Breast epithelium (tissue), 4 donors: ENCODE measurements around the gene CLSTN2. TPM values are rescaled to one million over a fixed set of nuclear protein-coding genes. Genes with fewer than 3 reads are reported as not detected.

Source experiments
- DNase-seq, 2 donors: peaks; one replicate each; pipeline ENCODE4 v3.0.0-alpha.2; 2019; ENCODE audit warnings: low spot score in 2 of 2
- H3K27ac ChIP-seq, 2 donors: fragments of 200-600 bp; sonication (generic) in 1 of 2; one replicate each; pipeline ENCODE4 v1.5.1; 2016 to 2019; ENCODE audit warnings: mild to moderate bottlenecking in 1 of 2
- H3K27me3 ChIP-seq, 2 donors: fragments of 200-600 bp; sonication (generic) in 1 of 2; one replicate each; pipeline versions ENCODE4 v1.5.1 to v1.6.0; 2017 to 2019; ENCODE audit warnings: control low read depth in 1 of 2, mild to moderate bottlenecking in 1 of 2
- H3K36me3 ChIP-seq: fragments of 200-600 bp; one replicate; pipeline ENCODE4 v1.5.1; 2019
- H3K4me1 ChIP-seq, 2 donors: fragments of 200-600 bp; sonication (generic); one replicate each; pipeline ENCODE4 v1.5.1; 2016 to 2019; ENCODE audit warnings: control low read depth in 1 of 2
- H3K4me3 ChIP-seq, 3 donors: fragments of 200-600 bp; sonication (generic); 1 replicate in 2 of 3; 2 replicates in 1 of 3; pipeline ENCODE4 v1.5.1; 2016 to 2019; ENCODE audit warnings: mild to moderate bottlenecking in 3 of 3, moderate library complexity in 2 of 3
- H3K9me3 ChIP-seq, 2 donors: fragments of 200-600 bp; sonication (generic) in 1 of 2; one replicate each; pipeline ENCODE4 v1.5.1; 2016 to 2019; ENCODE audit warnings: control low read depth in 1 of 2
- CTCF ChIP-seq, 3 donors: fragments of 450-650 bp; IDR thresholded peaks; one replicate each; pipeline ENCODE4 v1.5.1; 2016 to 2017; ENCODE audit warnings: antibody characterized with exemption in 3 of 3, mild to moderate bottlenecking in 3 of 3, moderate library complexity in 3 of 3
- POLR2A ChIP-seq: fragments of 450-650 bp; IDR thresholded peaks from one replicate; pipeline ENCODE4 v1.6.1; 2016; ENCODE audit warnings: antibody characterized with exemption, mild to moderate bottlenecking, moderate library complexity
- POLR2AphosphoS5 ChIP-seq, 3 donors: sonication (generic); formaldehyde crosslinking; IDR thresholded peaks; one replicate each; pipeline ENCODE4 v1.6.1; 2017; ENCODE audit warnings: antibody characterized with exemption in 3 of 3
- intact Hi-C: fragments of 100-400 bp; cut with DNase I; formaldehyde crosslinking; loops from one replicate; pipeline ENCODE4 v1.15.1; 2023; ENCODE audit warnings: low total_unique reads
- total RNA-seq, 3 donors: library from RNA; depleted of rRNA; stranded (reverse); fragments of >200 nt; gene quantifications; one replicate each; pipeline ENCODE4 v1.1.0, GENCODE V29; 2016

CLSTN2 gene
- total RNA-seq, 3 donors from 2014 or later = 15.5 to 75.5 (median 33.1) TPM

GRCh38 chr3:140166861-140167599 is 232.0 kb downstream of the CLSTN2 start:
- no peaks in the 10 kb centered on the region for H3K4me1 ChIP-seq
- H3K27me3 ChIP-seq = no peaks in the 10 kb centered on the region
- DNase-seq = no peak
- H3K36me3 ChIP-seq = no peaks in the 10 kb centered on the region
- H3K27ac ChIP-seq = peak overlapping the region in 1 of 2 donors; percentile 8
- H3K9me3 ChIP-seq = no peaks in the 10 kb centered on the region
- H3K4me3 ChIP-seq = no peak overlapping the region
- intact Hi-C loops = no loop called here
- TF ChIP-seq POLR2A (no peak), CTCF (IDR thresholded peaks at IDR 0.05) (no peak), POLR2AphosphoS5 (IDR thresholded peaks at IDR 0.05) (no peak)

DNA sequence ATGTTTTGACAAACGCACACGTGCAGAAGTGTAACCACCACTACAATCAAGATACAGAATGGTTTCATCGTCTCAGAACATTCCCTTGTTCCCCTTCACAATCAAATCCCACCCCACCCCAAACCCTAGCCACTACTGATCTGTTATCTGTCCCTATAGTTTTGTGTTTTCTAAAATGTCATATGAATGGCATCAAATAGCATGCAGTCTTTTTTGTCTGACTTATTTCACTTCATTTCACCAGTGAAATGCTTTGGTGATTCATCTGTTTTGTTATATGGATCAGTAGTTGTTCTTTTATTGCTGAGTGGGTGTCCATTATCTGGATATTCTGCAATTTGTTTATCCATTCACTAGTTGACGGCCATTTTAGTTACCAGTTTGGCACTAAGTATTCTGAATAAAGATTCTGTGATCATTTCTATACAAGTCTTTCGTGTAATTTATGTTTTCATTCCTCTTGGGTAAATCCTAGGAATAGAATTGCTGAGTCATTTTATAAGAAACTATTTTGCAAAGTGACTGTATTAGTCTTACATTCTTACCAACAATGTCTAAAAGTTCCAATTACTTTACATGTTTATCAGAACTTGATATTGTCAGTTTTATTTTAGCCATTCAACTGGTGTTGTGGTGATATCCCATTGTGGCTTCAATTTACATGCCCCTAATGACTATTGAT is 232.8 kb downstream of the CLSTN2 start:
- H3K4me1 ChIP-seq = no peaks in the 10 kb centered on the region
- H3K9me3 ChIP-seq = no peaks in the 10 kb centered on the region
- no peak for TF ChIP-seq POLR2A
- no peak for TF ChIP-seq CTCF (IDR thresholded peaks at IDR 0.05)
- no peak for TF ChIP-seq POLR2AphosphoS5 (IDR thresholded peaks at IDR 0.05)
- no peaks in the 10 kb centered on the region for H3K27me3 ChIP-seq
- no peaks in the 10 kb centered on the region for H3K36me3 ChIP-seq
- intact Hi-C loops = no loop called here
- DNase-seq = no peak
- no peak overlapping the region for H3K4me3 ChIP-seq
- H3K27ac ChIP-seq = no peak overlapping the region

DNA sequence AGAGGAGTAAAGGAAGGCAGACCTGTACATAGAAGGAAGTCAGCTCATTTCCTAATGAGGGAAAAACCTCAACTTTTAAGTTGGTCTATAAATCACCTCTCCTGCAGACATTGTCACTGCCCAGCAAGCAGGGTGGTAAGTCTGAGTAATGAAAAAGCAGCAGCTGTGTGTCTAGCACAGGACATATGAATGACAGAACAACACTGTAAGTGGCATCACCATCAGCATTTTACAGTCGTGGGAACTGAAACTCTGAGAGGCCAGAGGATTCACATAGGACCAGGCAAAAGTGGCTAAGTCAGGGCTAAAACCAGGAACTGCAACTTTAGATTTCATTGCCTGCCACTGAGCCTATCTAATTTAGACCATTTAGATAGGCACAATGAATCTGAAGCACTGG is 235.6 kb downstream of the CLSTN2 start:
- intact Hi-C loops = no loop called here
- H3K36me3 ChIP-seq = no peaks in the 10 kb centered on the region
- TF ChIP-seq POLR2AphosphoS5 (IDR thresholded peaks at IDR 0.05) = no peak
- no peak for TF ChIP-seq POLR2A
- TF ChIP-seq CTCF (IDR thresholded peaks at IDR 0.05) = no peak
- no peak overlapping the region for H3K27ac ChIP-seq
- H3K9me3 ChIP-seq = no peaks in the 10 kb centered on the region
- H3K4me3 ChIP-seq = no peak overlapping the region
- H3K27me3 ChIP-seq = no peaks in the 10 kb centered on the region
- DNase-seq = no peak
- no peaks in the 10 kb centered on the region for H3K4me1 ChIP-seq

DNA sequence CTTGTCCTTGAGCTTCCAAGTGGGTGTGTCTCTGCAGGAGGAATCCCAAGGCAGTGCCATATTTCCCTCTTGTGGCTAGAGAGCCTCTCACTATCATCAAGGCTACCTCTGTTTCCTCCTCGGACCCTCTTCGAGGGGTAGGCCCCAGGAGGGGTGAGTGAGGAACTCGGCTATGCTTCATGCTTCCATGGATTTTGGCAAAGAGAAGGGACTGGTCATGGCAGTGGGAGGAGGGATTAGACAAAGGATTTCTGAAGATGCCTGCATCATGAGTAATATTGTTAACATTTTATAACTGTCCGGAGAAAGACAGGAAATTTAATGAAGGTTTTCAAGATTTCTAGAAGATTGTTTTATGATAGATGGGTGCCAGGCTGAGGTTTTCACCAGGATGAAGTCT is 241.5 kb downstream of the CLSTN2 start:
- H3K9me3 ChIP-seq = no peaks in the 10 kb centered on the region
- no peaks in the 10 kb centered on the region for H3K4me1 ChIP-seq
- no peaks in the 10 kb centered on the region for H3K36me3 ChIP-seq
- intact Hi-C loops = no loop called here
- no peaks in the 10 kb centered on the region for H3K27me3 ChIP-seq
- no peak for DNase-seq
- TF ChIP-seq POLR2A (no peak), CTCF (IDR thresholded peaks at IDR 0.05) (no peak), POLR2AphosphoS5 (IDR thresholded peaks at IDR 0.05) (no peak)
- no peak overlapping the region for H3K4me3 ChIP-seq
- no peak overlapping the region for H3K27ac ChIP-seq

- TF ChIP-seq POLR2A (no peak), CTCF (IDR thresholded peaks at IDR 0.05) (no peak), POLR2AphosphoS5 (IDR thresholded peaks at IDR 0.05) (no peak)
- DNase-seq = no peak
Measured at GRCh38 chr3:140177943-140178342, 243.0 kb downstream of the CLSTN2 start.

More at GRCh38 chr3:140177943-140178342, 243.0 kb downstream of the CLSTN2 start:
- Histone ChIP-seq H3K27me3 (no peaks in the 10 kb centered on the region), H3K4me1 (no peaks in the 10 kb centered on the region), H3K4me3 (no peak overlapping the region), H3K9me3 (no peaks in the 10 kb centered on the region), H3K36me3 (no peaks in the 10 kb centered on the region), H3K27ac (no peak overlapping the region)
- intact Hi-C loops = no loop called here
